ENCODE measurements around the gene APPL2.
"Not testable (repeated sequence)": the region's sequence is repeated elsewhere in the genome, so short reads cannot be mapped to it uniquely, and the experiment has no call there.

The APPL2 gene

DNA sequence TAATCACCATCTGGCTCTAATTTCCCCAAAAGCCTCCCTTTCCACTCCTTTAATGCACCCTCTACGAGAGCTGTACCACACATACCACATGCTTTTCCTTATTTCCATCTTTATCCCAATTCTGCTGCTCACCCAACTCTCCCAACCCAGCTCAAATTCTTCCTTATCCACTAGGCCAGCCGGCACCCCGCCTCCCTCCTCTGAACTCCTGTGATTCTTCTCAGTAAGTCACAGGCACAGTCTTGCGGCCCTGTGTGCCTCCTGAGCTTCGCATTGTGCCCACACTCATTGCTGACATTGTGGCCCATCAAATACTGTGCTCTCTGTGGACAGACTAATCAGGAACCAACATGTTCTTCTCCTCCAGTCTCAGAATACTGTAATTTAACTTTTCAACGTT lies 45.4 kb downstream of the APPL2 start:
- no peak for TF ChIP-seq ZC3H10 (CRISPR knock-in tag; IDR thresholded peaks at IDR 0.05)
- TF ChIP-seq, protein P1, sequence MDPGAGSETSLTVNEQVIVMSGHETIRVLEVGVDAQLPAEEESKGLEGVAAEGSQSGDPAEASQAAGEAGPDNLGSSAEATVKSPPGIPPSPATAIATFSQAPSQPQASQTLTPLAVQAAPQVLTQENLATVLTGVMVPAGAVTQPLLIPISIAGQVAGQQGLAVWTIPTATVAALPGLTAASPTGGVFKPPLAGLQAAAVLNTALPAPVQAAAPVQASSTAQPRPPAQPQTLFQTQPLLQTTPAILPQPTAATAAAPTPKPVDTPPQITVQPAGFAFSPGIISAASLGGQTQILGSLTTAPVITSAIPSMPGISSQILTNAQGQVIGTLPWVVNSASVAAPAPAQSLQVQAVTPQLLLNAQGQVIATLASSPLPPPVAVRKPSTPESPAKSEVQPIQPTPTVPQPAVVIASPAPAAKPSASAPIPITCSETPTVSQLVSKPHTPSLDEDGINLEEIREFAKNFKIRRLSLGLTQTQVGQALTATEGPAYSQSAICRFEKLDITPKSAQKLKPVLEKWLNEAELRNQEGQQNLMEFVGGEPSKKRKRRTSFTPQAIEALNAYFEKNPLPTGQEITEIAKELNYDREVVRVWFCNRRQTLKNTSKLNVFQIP (CRISPR knock-in tag; IDR thresholded peaks at IDR 0.05; ENCODE audit: borderline replicate concordance, low read depth) = no peak
- no peak for TF ChIP-seq GLIS3 (CRISPR knock-in tag; IDR thresholded peaks at IDR 0.05)
- TF ChIP-seq, protein P2, sequence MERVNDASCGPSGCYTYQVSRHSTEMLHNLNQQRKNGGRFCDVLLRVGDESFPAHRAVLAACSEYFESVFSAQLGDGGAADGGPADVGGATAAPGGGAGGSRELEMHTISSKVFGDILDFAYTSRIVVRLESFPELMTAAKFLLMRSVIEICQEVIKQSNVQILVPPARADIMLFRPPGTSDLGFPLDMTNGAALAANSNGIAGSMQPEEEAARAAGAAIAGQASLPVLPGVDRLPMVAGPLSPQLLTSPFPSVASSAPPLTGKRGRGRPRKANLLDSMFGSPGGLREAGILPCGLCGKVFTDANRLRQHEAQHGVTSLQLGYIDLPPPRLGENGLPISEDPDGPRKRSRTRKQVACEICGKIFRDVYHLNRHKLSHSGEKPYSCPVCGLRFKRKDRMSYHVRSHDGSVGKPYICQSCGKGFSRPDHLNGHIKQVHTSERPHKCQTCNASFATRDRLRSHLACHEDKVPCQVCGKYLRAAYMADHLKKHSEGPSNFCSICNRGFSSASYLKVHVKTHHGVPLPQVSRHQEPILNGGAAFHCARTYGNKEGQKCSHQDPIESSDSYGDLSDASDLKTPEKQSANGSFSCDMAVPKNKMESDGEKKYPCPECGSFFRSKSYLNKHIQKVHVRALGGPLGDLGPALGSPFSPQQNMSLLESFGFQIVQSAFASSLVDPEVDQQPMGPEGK (CRISPR knock-in tag; IDR thresholded peaks at IDR 0.05; ENCODE audit: borderline replicate concordance) = no peak
- TF ChIP-seq CSDC2 (CRISPR knock-in tag; IDR thresholded peaks at IDR 0.05) = no peak
- TF ChIP-seq, protein P3, sequence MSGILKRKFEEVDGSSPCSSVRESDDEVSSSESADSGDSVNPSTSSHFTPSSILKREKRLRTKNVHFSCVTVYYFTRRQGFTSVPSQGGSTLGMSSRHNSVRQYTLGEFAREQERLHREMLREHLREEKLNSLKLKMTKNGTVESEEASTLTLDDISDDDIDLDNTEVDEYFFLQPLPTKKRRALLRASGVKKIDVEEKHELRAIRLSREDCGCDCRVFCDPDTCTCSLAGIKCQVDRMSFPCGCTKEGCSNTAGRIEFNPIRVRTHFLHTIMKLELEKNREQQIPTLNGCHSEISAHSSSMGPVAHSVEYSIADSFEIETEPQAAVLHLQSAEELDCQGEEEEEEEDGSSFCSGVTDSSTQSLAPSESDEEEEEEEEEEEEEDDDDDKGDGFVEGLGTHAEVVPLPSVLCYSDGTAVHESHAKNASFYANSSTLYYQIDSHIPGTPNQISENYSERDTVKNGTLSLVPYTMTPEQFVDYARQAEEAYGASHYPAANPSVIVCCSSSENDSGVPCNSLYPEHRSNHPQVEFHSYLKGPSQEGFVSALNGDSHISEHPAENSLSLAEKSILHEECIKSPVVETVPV (CRISPR knock-in tag; IDR thresholded peaks at IDR 0.05) = no peak
- TF ChIP-seq TCF4 (CRISPR knock-in tag; IDR thresholded peaks at IDR 0.05; ENCODE audit: borderline replicate concordance) = no peak
- TF ChIP-seq, protein P4, sequence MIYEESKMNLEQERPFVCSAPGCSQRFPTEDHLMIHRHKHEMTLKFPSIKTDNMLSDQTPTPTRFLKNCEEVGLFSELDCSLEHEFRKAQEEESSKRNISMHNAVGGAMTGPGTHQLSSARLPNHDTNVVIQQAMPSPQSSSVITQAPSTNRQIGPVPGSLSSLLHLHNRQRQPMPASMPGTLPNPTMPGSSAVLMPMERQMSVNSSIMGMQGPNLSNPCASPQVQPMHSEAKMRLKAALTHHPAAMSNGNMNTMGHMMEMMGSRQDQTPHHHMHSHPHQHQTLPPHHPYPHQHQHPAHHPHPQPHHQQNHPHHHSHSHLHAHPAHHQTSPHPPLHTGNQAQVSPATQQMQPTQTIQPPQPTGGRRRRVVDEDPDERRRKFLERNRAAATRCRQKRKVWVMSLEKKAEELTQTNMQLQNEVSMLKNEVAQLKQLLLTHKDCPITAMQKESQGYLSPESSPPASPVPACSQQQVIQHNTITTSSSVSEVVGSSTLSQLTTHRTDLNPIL (CRISPR knock-in tag; IDR thresholded peaks at IDR 0.05; ENCODE audit: low read depth) = no peak
- no peak for TF ChIP-seq PPARA (CRISPR knock-in tag; IDR thresholded peaks at IDR 0.05; ENCODE audit: borderline replicate concordance)
- TF ChIP-seq OSR1 (CRISPR knock-in tag; IDR thresholded peaks at IDR 0.05) = no peak
- TF ChIP-seq, protein P5, sequence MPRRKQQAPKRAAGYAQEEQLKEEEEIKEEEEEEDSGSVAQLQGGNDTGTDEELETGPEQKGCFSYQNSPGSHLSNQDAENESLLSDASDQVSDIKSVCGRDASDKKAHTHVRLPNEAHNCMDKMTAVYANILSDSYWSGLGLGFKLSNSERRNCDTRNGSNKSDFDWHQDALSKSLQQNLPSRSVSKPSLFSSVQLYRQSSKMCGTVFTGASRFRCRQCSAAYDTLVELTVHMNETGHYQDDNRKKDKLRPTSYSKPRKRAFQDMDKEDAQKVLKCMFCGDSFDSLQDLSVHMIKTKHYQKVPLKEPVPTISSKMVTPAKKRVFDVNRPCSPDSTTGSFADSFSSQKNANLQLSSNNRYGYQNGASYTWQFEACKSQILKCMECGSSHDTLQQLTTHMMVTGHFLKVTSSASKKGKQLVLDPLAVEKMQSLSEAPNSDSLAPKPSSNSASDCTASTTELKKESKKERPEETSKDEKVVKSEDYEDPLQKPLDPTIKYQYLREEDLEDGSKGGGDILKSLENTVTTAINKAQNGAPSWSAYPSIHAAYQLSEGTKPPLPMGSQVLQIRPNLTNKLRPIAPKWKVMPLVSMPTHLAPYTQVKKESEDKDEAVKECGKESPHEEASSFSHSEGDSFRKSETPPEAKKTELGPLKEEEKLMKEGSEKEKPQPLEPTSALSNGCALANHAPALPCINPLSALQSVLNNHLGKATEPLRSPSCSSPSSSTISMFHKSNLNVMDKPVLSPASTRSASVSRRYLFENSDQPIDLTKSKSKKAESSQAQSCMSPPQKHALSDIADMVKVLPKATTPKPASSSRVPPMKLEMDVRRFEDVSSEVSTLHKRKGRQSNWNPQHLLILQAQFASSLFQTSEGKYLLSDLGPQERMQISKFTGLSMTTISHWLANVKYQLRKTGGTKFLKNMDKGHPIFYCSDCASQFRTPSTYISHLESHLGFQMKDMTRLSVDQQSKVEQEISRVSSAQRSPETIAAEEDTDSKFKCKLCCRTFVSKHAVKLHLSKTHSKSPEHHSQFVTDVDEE (CRISPR knock-in tag; IDR thresholded peaks at IDR 0.05) = no peak
- ATAC-seq = no peak

DNA sequence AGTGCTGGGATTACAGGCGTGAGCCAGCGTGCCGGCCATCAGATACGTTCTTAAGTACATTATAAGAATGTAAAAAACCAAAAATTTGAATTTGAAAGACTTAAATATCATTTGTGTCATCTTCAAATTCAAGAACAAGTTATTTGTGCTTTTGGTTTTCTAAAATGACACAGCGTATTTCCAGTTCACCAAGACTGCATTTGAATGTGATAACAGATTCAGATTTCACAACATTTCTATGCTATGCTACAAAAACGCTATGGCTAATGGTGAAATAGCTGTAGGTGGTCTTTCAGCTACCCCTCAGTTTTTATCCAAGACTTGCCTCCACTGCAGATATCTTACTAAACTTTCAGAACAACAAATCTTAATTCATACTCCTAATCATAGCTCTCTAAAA lies 46.7 kb downstream of the APPL2 start:
- ATAC-seq = no peak
- TF ChIP-seq ZFP30 (CRISPR knock-in tag; IDR thresholded peaks at IDR 0.05) (no peak), ZC3H10 (CRISPR knock-in tag; IDR thresholded peaks at IDR 0.05) (no peak), GLIS3 (CRISPR knock-in tag; IDR thresholded peaks at IDR 0.05) (no peak), PPARA (CRISPR knock-in tag; IDR thresholded peaks at IDR 0.05; ENCODE audit: borderline replicate concordance) (no peak), ZNF8 (CRISPR knock-in tag; IDR thresholded peaks at IDR 0.05) (no peak), ARNTL (CRISPR knock-in tag; IDR thresholded peaks at IDR 0.05; ENCODE audit: borderline replicate concordance, low read depth) (no peak), OSR1 (CRISPR knock-in tag; IDR thresholded peaks at IDR 0.05) (no peak), SNAI2 (CRISPR knock-in tag; IDR thresholded peaks at IDR 0.05) (no peak), ZNF70 (CRISPR knock-in tag; IDR thresholded peaks at IDR 0.05) (no peak), ZNF565 (CRISPR knock-in tag; conservative IDR thresholded peaks at IDR 0.05; ENCODE audit: low read depth) (no peak), ZFP3 (CRISPR knock-in tag; IDR thresholded peaks at IDR 0.05) (no peak), ISL1 (CRISPR knock-in tag; IDR thresholded peaks at IDR 0.05) (no peak), RARB (CRISPR knock-in tag; IDR thresholded peaks at IDR 0.05) (no peak)
- TF ChIP-seq, protein P2 (CRISPR knock-in tag; IDR thresholded peaks at IDR 0.05; ENCODE audit: borderline replicate concordance) = no peak
- TF ChIP-seq, protein P3 (CRISPR knock-in tag; IDR thresholded peaks at IDR 0.05) = no peak
- TF ChIP-seq, protein P4 (CRISPR knock-in tag; IDR thresholded peaks at IDR 0.05; ENCODE audit: low read depth) = no peak

DNA sequence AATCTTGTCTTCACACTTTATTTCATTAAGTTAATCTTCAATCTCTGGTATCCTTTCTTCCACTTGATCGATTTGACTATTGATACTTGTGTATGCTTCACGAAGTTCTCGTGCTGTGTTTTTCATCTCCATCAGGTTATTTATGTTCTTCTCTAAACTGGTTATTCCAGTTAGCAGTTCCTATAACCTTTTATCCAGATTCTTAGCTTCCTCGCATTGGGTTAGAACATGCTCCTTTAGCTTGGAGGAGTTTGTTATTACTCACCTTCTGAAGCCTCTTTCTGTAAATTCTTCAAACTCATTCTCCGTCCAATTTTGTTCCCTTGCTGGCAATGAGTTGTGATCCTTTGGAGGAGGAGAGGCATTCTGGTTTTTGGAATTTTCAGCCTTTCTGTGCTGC lies 52.0 kb downstream of the APPL2 start:
- ATAC-seq = not testable (repeated sequence)

DNA sequence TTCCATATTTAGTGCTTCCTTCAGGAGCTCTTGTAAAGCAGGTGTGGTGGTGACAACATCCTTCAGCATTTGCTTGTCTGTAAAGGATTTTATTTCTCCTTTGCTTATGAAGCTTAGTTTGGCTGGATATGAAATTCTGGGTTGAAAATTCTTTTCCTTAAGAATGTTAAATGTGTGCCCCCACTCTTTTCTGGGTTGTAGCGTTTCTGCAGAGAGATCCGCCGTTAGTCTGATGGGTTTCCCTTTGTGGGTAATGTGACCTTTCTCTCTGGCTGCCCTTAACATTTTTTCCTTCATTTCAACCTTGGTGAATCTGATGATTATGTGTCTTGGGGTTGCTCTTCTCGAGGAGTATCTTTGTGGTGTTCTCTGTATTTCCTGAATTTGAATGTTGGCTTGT lies 52.6 kb downstream of the APPL2 start:
- not testable (repeated sequence) for ATAC-seq
